Cerebellar nuclear complex (tissue), 1 donor: ENCODE measurements around the gene PSAT1.

Experiments
- DNase-seq, 2 experiments: peaks; one replicate each; lab custom pipeline; 2025; lab: John Stamatoyannopoulos, UW

Gene PSAT1

DNA sequence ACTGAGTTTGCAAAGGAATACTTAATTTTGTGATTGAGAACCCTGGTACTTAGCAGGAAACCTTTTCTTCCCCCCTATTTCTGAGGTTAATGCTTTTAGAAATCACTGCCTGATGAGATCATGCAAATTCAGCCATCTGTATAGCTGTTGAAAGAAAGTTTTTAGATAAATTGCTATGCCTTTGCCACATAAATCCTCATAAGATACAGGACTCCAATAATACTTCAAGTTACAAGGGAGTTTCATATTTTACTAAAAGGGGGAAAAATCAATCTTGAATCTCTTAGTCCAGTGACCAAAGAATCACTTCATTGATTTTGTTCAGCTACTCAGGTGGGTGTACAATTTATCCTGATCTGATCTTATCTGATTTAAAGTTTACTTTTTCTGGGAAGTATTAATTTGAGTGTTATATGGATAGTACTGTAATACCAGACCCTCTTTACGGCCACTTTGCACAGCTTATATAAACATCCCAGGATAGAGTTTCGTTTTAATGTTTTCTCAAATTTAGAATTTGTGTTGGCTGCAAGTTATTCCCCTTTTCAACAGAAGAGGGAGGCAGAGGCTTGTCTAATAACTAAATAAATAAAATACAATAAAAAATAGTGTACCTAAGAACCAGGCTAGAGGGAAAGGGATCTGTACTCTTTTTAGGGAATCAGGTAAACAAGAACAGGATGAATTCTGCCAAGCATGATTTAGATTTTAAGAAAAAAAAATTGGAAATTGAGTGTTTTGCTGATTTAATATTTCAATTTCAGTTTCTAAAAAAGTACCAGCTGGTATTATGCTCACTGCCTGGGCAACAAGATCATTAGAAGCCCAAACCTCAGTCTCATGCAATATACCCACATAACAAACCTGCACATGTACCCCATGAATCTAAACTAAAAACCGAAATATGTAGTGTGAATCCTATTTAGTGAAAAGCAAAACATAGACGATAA lies 69.1 kb downstream of the PSAT1 start:
- DNase-seq: no peak

DNA sequence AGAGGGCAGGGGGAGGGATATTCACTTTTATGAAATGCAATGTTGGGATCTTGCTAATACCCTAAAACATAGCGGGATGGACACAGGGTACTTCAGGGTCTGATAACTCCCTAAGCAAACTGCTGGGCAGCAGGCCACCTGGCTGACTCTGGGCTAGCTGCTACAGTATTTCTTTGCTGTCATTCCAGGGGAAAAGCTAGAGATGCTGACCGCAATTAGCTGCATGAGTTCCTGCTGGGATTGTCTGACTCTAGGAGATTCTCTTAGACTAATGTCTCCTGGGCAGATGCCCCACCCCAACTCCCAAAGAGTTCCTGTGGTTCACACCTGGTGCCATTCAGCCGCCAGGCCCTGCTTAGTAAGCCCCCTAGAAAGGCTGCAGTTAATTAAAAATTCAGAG lies 69.9 kb downstream of the PSAT1 start:
- no peak for DNase-seq

DNA sequence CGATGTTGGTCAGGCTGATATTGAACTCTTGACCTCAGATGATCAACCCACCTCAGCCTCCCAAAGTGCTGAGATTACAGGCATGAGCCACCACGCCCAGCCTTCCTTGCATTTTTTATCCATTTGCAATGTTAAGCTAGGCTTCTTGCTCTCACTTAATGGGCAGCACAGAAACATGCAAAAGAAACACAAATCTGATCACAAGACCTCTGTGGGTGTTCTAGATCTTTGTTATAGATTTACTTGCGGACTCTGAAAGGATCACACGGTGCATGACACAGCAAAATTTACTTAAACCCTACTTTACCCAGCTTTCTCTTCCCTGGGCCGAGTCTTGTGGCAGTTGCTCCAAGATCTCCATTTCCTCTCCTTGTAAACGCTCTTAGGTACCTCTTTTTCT lies 71.3 kb downstream of the PSAT1 start:
- no peak for DNase-seq

DNA sequence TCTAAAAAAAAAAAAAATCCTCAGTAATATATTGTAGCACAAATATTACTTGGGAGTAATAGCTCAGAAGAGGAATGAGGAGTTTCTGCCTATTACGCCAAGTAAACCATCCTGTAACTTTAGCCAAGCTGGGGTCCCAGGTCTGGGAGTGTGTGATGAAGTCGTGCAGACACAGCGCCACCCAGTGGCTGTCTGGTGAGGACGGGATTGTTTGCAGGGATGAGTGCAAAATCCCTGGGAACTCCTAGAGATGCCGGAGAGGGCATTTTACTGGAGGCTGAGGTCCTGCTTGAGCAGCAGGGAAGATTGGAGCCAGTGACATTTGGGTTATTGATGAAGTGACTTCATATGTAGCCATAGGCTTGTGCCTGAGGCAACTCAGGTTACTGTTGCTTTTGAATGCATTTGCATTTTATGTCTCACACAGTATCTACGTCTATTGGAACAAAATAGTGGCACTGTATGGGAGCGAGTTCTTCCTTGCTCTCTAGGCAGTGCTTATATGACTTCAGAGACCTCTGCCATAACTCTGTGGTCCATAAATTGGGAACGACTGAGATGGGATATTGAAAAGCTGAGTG lies 72.8 kb downstream of the PSAT1 start:
- no peak for DNase-seq

DNA sequence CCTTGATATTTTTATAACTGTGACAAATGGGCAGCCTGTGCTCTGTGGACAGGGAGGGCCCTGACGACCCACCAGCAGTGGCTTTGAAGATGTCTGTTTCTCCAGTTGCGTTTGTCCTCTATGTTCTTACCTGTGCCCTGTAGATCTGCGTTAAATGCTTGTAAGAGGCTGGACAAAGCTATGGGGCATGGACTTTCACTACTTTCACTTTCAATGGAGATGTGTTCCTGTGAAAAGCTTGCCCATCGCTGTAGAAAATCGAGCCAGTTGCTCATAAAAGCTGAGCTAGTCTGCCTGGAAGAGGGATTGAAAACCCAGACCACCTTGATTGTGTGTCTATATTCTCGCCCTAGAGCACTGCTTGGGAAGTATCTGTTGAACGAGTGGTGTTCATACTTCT lies 74.1 kb downstream of the PSAT1 start:
- no peak for DNase-seq

DNA sequence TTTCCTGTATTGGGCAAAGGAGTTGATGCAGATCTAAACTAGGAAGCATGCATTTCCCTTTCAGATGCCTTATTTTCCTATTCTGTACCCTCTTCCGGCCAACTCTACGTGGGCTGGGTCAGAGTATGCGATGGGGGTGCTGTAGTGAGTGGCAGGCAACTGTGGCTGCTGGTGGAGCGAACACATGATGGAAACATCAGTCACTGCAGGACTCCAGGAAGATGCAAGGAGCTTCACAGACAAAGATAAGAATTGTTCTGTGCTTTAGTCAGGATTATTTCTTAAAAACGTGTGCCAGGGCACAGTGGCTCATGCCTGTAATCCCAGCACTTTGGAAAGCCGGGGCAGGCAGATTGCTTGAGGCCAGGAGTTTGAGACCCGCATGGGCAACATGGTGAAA lies 75.1 kb downstream of the PSAT1 start:
- DNase-seq: no peak
